Epithelial cell of esophagus (primary cell): ENCODE data around the gene MKRN2.

ENCODE experiments used
- DNase-seq: peaks from one replicate; pipeline ENCODE4 v3.0.0; 2010; ENCODE audit warnings: low read depth
- H3K4me3 ChIP-seq: 2 replicates; pipeline ENCODE4 v1.5.1; 2011; ENCODE audit warnings: mild to moderate bottlenecking, low read length, control low read depth
- CTCF ChIP-seq: IDR thresholded peaks from 2 replicates; pipeline ENCODE4 v1.5.1; 2011; ENCODE audit warnings: low read depth, mild to moderate bottlenecking, low read length, control low read depth, inconsistent platforms; ENCODE audit not compliant: insufficient read depth; ENCODE audit errors: missing control alignments

MKRN2 gene

GRCh38 chr3:12566976-12567375, 10.1 kb downstream of the MKRN2 start:
- H3K4me3 ChIP-seq = no peak overlapping the region
- TF ChIP-seq CTCF = no peak
- DNase-seq = no peak

- no peak for TF ChIP-seq CTCF
- DNase-seq = no peak
- no peak overlapping the region for H3K4me3 ChIP-seq
Measured at GRCh38 chr3:12568747-12569146, 11.9 kb downstream of the MKRN2 start.

GRCh38 chr3:12569836-12570235, 12.9 kb downstream of the MKRN2 start:
- DNase-seq = no peak
- H3K4me3 ChIP-seq = no peak overlapping the region

GRCh38 chr3:12571986-12572385, 15.1 kb downstream of the MKRN2 start:
- no peak for DNase-seq
- no peak overlapping the region for H3K4me3 ChIP-seq
- TF ChIP-seq CTCF = no peak

More at GRCh38 chr3:12569836-12570235, 12.9 kb downstream of the MKRN2 start:
- no peak for TF ChIP-seq CTCF

- no peak for TF ChIP-seq CTCF
- no peak overlapping the region for H3K4me3 ChIP-seq
- DNase-seq = no peak
Measured at GRCh38 chr3:12574131-12574530, 17.2 kb downstream of the MKRN2 start.

- H3K4me3 ChIP-seq = no peak overlapping the region
- no peak for TF ChIP-seq CTCF
- no peak for DNase-seq
Measured at GRCh38 chr3:12574661-12575060, 17.8 kb downstream of the MKRN2 start.

- DNase-seq = no peak
- H3K4me3 ChIP-seq = no peak overlapping the region
- TF ChIP-seq CTCF = no peak
Measured at GRCh38 chr3:12577379-12577778, 20.5 kb downstream of the MKRN2 start.
